Muscle of arm (tissue), 12 donors: ENCODE measurements around the gene FAM3C. TPM values are rescaled to one million over a fixed set of nuclear protein-coding genes. Genes with fewer than 3 reads are reported as not detected.

Experiments used
- DNase-seq: peaks from one replicate; pipeline ENCODE4 v3.0.0-alpha.2; 2013
- polyA plus RNA-seq, 12 donors: library from polyadenylated mRNA; unstranded; fragments of 120-200 nt; gene quantifications; one replicate each; pipeline ENCODE4 v1.2.1, GENCODE V29; 2013; ENCODE audit not compliant: insufficient read length in 12 of 12

The FAM3C gene
- polyA plus RNA-seq, 12 donors: 81.2 to 138 (median 105) TPM; not detected in 1

GRCh38 chr7:121303422-121304101 is 92.5 kb downstream of the FAM3C start:
- DNase-seq: no peak

- DNase-seq: no peak
These were observed 93.8 kb downstream of the FAM3C start for GRCh38 chr7:121302214-121302745.

DNA sequence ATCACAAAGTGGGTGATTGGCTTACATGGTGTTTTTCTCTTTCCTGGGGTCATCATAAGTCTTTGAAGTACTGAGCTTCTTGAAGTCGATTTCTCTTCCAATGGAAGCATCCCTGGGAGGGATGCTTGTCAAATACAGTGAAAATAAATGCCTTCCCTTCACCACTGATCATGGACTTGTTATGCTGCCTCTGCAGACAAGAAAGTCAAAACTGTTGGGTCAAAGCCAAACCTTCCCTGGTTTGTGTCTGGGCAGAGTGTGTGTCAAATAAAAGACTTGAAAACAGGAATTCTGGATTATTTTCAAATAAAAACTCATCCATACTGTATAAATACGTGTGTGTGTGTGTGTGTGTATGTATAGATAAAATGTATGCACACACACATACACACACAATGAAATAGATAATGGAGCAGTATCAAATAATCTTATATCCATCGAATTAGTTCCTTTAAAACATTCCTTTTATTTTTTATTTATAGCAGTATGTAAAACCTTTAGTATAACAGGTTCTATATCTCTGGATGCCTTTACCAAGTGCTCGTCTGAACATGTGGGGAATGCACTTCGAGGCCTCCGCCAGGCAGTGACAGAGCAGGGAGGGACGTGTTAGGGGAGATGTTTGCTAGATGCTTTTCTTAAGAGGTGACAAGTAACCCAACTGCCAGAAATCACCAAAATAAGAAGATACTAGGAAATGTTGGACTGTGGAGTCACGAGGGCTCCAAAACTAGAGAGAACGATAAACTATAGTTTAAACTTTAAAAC is 94.5 kb downstream of the FAM3C start:
- DNase-seq: no peak

- no peak for DNase-seq
These were observed 95.3 kb downstream of the FAM3C start for GRCh38 chr7:121300685-121301420.

Other genes starting within 250 kb of the FAM3C start
- gene WNT16, start 67.3 kb downstream of the FAM3C start, polyA plus RNA-seq: 1 to 10 TPM in 3 of 12 donors, under 1 TPM in 7, not detected in 2; 0.16 to 8.7 (median 0.44) TPM